Measurements from ENCODE around the gene WNT3.

GRCh38 chr17:46848534-46848933, 30.0 kb upstream of the WNT3 start:
- TF ChIP-seq CTCF (IDR thresholded peaks at IDR 0.05) (no peak), POLR2A (IDR thresholded peaks at IDR 0.05) (no peak)

Measured in esophagus squamous epithelium (tissue), 4 donors.